NB4 (cell line): ENCODE results near the gene ADAP1.

Experiments
- DNase-seq: peaks from one replicate; pipeline ENCODE4 v3.0.0; 2010; ENCODE audit warnings: low read depth
- H3K4me3 ChIP-seq: one replicate; pipeline ENCODE4 v1.5.1; 2011; ENCODE audit warnings: mild to moderate bottlenecking, low read depth, low read length, moderate library complexity
- MAX ChIP-seq: IDR thresholded peaks from 2 replicates; pipeline ENCODE4 v1.6.1; 2011; ENCODE audit warnings: low read depth, low read length
- MYC ChIP-seq: IDR thresholded peaks from 2 replicates; pipeline ENCODE4 v1.6.1; 2011; ENCODE audit warnings: low read depth, low read length
- POLR2A ChIP-seq: IDR thresholded peaks from 2 replicates; pipeline ENCODE4 v1.6.1; 2011; ENCODE audit warnings: mild to moderate bottlenecking; ENCODE audit not compliant: insufficient read length; ENCODE audit errors: extremely low read depth
- TF ChIP-seq, protein P1 (sequence below): IDR thresholded peaks from one replicate; pipeline ENCODE4 v1.5.1; 2012; ENCODE audit warnings: low read depth, low read length

The ADAP1 gene

DNA sequence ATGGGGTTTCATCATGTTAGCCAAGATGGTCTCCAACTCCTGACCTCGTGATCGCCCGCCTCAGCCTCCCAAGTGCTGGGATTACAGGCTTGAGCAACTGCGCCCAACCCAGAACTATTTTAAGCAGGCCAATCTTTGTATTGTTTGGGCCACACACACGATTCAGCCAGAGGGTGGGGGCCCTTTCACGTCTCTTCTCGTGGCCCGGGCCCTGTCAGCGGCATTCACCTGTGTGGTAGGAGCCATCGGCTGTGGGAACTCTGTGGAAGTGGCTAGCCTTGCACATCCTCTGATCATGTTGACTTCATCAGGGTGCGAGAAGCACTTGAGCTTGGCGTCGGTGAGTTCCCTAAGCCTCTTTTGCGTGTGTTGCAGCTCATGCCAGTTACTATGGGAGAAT, 105.3 kb downstream of the ADAP1 start:
- TF ChIP-seq POLR2A (no peak), MAX (no peak), MYC (no peak)
- TF ChIP-seq, protein P1, sequence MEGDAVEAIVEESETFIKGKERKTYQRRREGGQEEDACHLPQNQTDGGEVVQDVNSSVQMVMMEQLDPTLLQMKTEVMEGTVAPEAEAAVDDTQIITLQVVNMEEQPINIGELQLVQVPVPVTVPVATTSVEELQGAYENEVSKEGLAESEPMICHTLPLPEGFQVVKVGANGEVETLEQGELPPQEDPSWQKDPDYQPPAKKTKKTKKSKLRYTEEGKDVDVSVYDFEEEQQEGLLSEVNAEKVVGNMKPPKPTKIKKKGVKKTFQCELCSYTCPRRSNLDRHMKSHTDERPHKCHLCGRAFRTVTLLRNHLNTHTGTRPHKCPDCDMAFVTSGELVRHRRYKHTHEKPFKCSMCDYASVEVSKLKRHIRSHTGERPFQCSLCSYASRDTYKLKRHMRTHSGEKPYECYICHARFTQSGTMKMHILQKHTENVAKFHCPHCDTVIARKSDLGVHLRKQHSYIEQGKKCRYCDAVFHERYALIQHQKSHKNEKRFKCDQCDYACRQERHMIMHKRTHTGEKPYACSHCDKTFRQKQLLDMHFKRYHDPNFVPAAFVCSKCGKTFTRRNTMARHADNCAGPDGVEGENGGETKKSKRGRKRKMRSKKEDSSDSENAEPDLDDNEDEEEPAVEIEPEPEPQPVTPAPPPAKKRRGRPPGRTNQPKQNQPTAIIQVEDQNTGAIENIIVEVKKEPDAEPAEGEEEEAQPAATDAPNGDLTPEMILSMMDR: no peak
- no peak for DNase-seq
- no peak overlapping the region for H3K4me3 ChIP-seq
